Activated naive CD4-positive, alpha-beta T cell treated with anti-CD3 and anti-CD28 coated beads for 36 hours (primary cell): Measurements from ENCODE around the gene KRTAP5-6. TPM values are rescaled to one million over a fixed set of nuclear protein-coding genes. Genes with fewer than 3 reads are reported as not detected.
A peak's percentile ranks its signal among the peaks of the same experiment; 100 is the strongest.
"Not testable (repeated sequence)": the region's sequence is repeated elsewhere in the genome, so short reads cannot be mapped to it uniquely, and the experiment has no call there.

ENCODE experiments used
- CTCF ChIA-PET: fragments of 350-600 bp; sonication (Branson Sonifier 250); formaldehyde crosslinking; loops from one replicate; lab custom pipeline; 2021; ENCODE audit warnings: antibody characterized with exemption; lab: Charles Lee
- DNase-seq: peaks from one replicate; pipeline ENCODE4 v3.0.0-alpha.2; 2020
- H3K27ac Mint-ChIP-seq: one replicate; pipeline ENCODE4 v1.8.0; 2021; ENCODE audit warnings: mild to moderate bottlenecking, mixed read lengths
- H3K27me3 Mint-ChIP-seq: one replicate; pipeline ENCODE4 v1.8.0; 2021; ENCODE audit warnings: low read depth, mixed read lengths
- H3K36me3 Mint-ChIP-seq: one replicate; pipeline ENCODE4 v1.8.0; 2021; ENCODE audit warnings: low read depth, mixed read lengths
- H3K4me1 Mint-ChIP-seq: one replicate; pipeline ENCODE4 v1.8.0; 2021; ENCODE audit warnings: low read depth, mixed read lengths
- H3K4me3 Mint-ChIP-seq: one replicate; pipeline ENCODE4 v1.8.0; 2021; ENCODE audit warnings: mild to moderate bottlenecking, moderate library complexity, mixed read lengths
- H3K9me3 Mint-ChIP-seq: one replicate; pipeline ENCODE4 v1.8.0; 2021; ENCODE audit warnings: mixed read lengths
- intact Hi-C: fragments of 100-400 bp; cut with micrococcal nuclease; formaldehyde crosslinking; loops from one replicate; pipeline ENCODE4 v1.15.1; 2023
- total RNA-seq, 2 experiments: library from RNA; stranded (reverse); gene quantifications; one replicate each; pipeline ENCODE4 v1.2.3, GENCODE V29; 2021

Gene KRTAP5-6
- total RNA-seq, 2 experiments from 2014 or later, result not detected

- CTCF ChIA-PET, result no interaction called here
- peaks cover 2% of the 10 kb centered on the region for H3K4me1 Mint-ChIP-seq
- intact Hi-C loops, result no loop called here
Measured at GRCh38 chr11:1667121-1667850, 29.7 kb upstream of the KRTAP5-6 start.

GRCh38 chr11:1667906-1668305 is 29.1 kb upstream of the KRTAP5-6 start:
- Mint-ChIP-seq H3K27me3 (peaks cover 18% of the 10 kb centered on the region), H3K4me3 (no peak overlapping the region), H3K27ac (no peak overlapping the region), H3K9me3 (no peaks in the 10 kb centered on the region), H3K4me1 (peaks cover 2% of the 10 kb centered on the region), H3K36me3 (no peaks in the 10 kb centered on the region)
- intact Hi-C loops, result no loop called here
- no peak for DNase-seq
- CTCF ChIA-PET, result no interaction called here

More at GRCh38 chr11:1667121-1667850, 29.7 kb upstream of the KRTAP5-6 start:
- no peaks in the 10 kb centered on the region for H3K36me3 Mint-ChIP-seq
- H3K4me3 Mint-ChIP-seq, result no peak overlapping the region
- H3K27ac Mint-ChIP-seq, result no peak overlapping the region
- H3K27me3 Mint-ChIP-seq, result peaks cover 18% of the 10 kb centered on the region
- no peaks in the 10 kb centered on the region for H3K9me3 Mint-ChIP-seq
- DNase-seq, result no peak

- H3K36me3 Mint-ChIP-seq, result no peaks in the 10 kb centered on the region
- H3K9me3 Mint-ChIP-seq, result no peaks in the 10 kb centered on the region
- intact Hi-C loops, result no loop called here
- peaks cover 2% of the 10 kb centered on the region for H3K4me1 Mint-ChIP-seq
- no peak for DNase-seq
- peaks cover 18% of the 10 kb centered on the region for H3K27me3 Mint-ChIP-seq
- no peak overlapping the region for H3K4me3 Mint-ChIP-seq
- H3K27ac Mint-ChIP-seq, result no peak overlapping the region
- CTCF ChIA-PET, result no interaction called here
Measured at GRCh38 chr11:1668911-1669473, 28.0 kb upstream of the KRTAP5-6 start.

GRCh38 chr11:1669546-1670218 is 27.3 kb upstream of the KRTAP5-6 start:
- Mint-ChIP-seq H3K4me1 (peaks cover 2% of the 10 kb centered on the region), H3K27ac (no peak overlapping the region), H3K9me3 (no peaks in the 10 kb centered on the region), H3K4me3 (no peak overlapping the region), H3K27me3 (peaks cover 18% of the 10 kb centered on the region), H3K36me3 (no peaks in the 10 kb centered on the region)
- CTCF ChIA-PET, result no interaction called here
- no peak for DNase-seq
- intact Hi-C loops, result no loop called here

GRCh38 chr11:1670457-1670856 is 26.5 kb upstream of the KRTAP5-6 start:
- H3K4me1 Mint-ChIP-seq, H3K9me3 Mint-ChIP-seq, H3K36me3 Mint-ChIP-seq, intact Hi-C loops, H3K27ac Mint-ChIP-seq, DNase-seq, CTCF ChIA-PET, H3K4me3 Mint-ChIP-seq: not testable (repeated sequence)
- H3K27me3 Mint-ChIP-seq, result peaks cover 16% of the 10 kb centered on the region

GRCh38 chr11:1670905-1671371 is 26.1 kb upstream of the KRTAP5-6 start:
- peaks cover 21% of the 10 kb centered on the region for H3K27me3 Mint-ChIP-seq
- H3K27ac Mint-ChIP-seq, result no peak overlapping the region
- intact Hi-C loops, result no loop called here
- no peak for DNase-seq
- H3K4me3 Mint-ChIP-seq, result no peak overlapping the region
- H3K36me3 Mint-ChIP-seq, result no peaks in the 10 kb centered on the region
- H3K9me3 Mint-ChIP-seq, result no peaks in the 10 kb centered on the region
- H3K4me1 Mint-ChIP-seq, result peaks cover 2% of the 10 kb centered on the region
- CTCF ChIA-PET, result no interaction called here

- no peak overlapping the region for H3K4me3 Mint-ChIP-seq
- DNase-seq, result no peak
- H3K9me3 Mint-ChIP-seq, result no peaks in the 10 kb centered on the region
- CTCF ChIA-PET, result no interaction called here
- peaks cover 23% of the 10 kb centered on the region for H3K27me3 Mint-ChIP-seq
- H3K27ac Mint-ChIP-seq, result no peak overlapping the region
- peaks cover 2% of the 10 kb centered on the region for H3K4me1 Mint-ChIP-seq
- intact Hi-C loops, result no loop called here
- H3K36me3 Mint-ChIP-seq, result no peaks in the 10 kb centered on the region
Measured at GRCh38 chr11:1671658-1672057, 25.3 kb upstream of the KRTAP5-6 start.

- peaks cover 2% of the 10 kb centered on the region for H3K4me1 Mint-ChIP-seq
- CTCF ChIA-PET, result interaction anchor here (0.6 kb wide), 1 partner anchor 250 kb away, joined by 3 read pairs; no protein-coding TSS in a partner anchor
- peak overlapping the region; percentile 17 for H3K27ac Mint-ChIP-seq
- intact Hi-C loops, result no loop called here
- DNase-seq, result no peak
- H3K4me3 Mint-ChIP-seq, result no peak overlapping the region
- H3K36me3 Mint-ChIP-seq, result no peaks in the 10 kb centered on the region
- H3K27me3 Mint-ChIP-seq, result peaks cover 27% of the 10 kb centered on the region
- H3K9me3 Mint-ChIP-seq, result no peaks in the 10 kb centered on the region
Measured at GRCh38 chr11:1672613-1673350, 24.2 kb upstream of the KRTAP5-6 start.

- CTCF ChIA-PET, result interaction anchor here (0.6 kb wide), 1 partner anchor 249 kb away, joined by 3 read pairs; no protein-coding TSS in a partner anchor
- no peak overlapping the region for H3K27ac Mint-ChIP-seq
Measured at GRCh38 chr11:1673446-1674172, 23.4 kb upstream of the KRTAP5-6 start.

GRCh38 chr11:1674173-1675131 is 22.5 kb upstream of the KRTAP5-6 start:
- intact Hi-C loops, result no loop called here
- H3K9me3 Mint-ChIP-seq, result no peaks in the 10 kb centered on the region
- CTCF ChIA-PET, result interaction anchor here (0.5 to 0.9 kb wide), 2 partner anchors 20 to 22 kb away, joined by 3 to 5 read pairs; no protein-coding TSS in a partner anchor

More at GRCh38 chr11:1673446-1674172, 23.4 kb upstream of the KRTAP5-6 start:
- Mint-ChIP-seq H3K4me1 (peaks cover 2% of the 10 kb centered on the region), H3K27me3 (peaks cover 25% of the 10 kb centered on the region), H3K9me3 (no peaks in the 10 kb centered on the region), H3K36me3 (no peaks in the 10 kb centered on the region), H3K4me3 (no peak overlapping the region)
- DNase-seq, result no peak
- intact Hi-C loops, result no loop called here

More at GRCh38 chr11:1674173-1675131, 22.5 kb upstream of the KRTAP5-6 start:
- Mint-ChIP-seq H3K4me3 (no peak overlapping the region), H3K27me3 (peaks cover 20% of the 10 kb centered on the region), H3K36me3 (no peaks in the 10 kb centered on the region), H3K4me1 (no peaks in the 10 kb centered on the region), H3K27ac (no peak overlapping the region)
- DNase-seq, result no peak
